ENCODE measurements around the gene CUBN.

The CUBN gene

GRCh38 chr10:16777473-16778370 lies 351.9 kb downstream of the CUBN start:
- Histone ChIP-seq H3K4me3 (ENCODE audit: low read length) (no peak overlapping the region), H3K27me3 (ENCODE audit: control insufficient read depth, insufficient read depth, low read length) (no peaks in the 10 kb centered on the region), H3K36me3 (ENCODE audit: control insufficient read depth, insufficient read depth, low read length) (no peaks in the 10 kb centered on the region), H3K4me1 (ENCODE audit: control insufficient read depth, insufficient read depth, low read length) (peaks cover 9% of the 10 kb centered on the region), H3K9ac (ENCODE audit: low read length) (no peak overlapping the region), H3K9me3 (ENCODE audit: control insufficient read depth, low read length) (no peaks in the 10 kb centered on the region)

- Histone ChIP-seq H3K9ac (ENCODE audit: low read length) (no peak overlapping the region), H3K27me3 (ENCODE audit: control insufficient read depth, insufficient read depth, low read length) (no peaks in the 10 kb centered on the region), H3K4me1 (ENCODE audit: control insufficient read depth, insufficient read depth, low read length) (peaks cover 9% of the 10 kb centered on the region), H3K9me3 (ENCODE audit: control insufficient read depth, low read length) (no peaks in the 10 kb centered on the region), H3K4me3 (ENCODE audit: low read length) (no peak overlapping the region), H3K36me3 (ENCODE audit: control insufficient read depth, insufficient read depth, low read length) (no peaks in the 10 kb centered on the region)
Observed at GRCh38 chr10:16776896-16777295, 352.7 kb downstream of the CUBN start.
